ENCODE data around the gene HAGH. TPM values are rescaled to one million over a fixed set of nuclear protein-coding genes. Genes with fewer than 3 reads are reported as not detected.

Gene HAGH
- total RNA-seq, 1 experiment from 2014 or later: 48.1 TPM

DNA sequence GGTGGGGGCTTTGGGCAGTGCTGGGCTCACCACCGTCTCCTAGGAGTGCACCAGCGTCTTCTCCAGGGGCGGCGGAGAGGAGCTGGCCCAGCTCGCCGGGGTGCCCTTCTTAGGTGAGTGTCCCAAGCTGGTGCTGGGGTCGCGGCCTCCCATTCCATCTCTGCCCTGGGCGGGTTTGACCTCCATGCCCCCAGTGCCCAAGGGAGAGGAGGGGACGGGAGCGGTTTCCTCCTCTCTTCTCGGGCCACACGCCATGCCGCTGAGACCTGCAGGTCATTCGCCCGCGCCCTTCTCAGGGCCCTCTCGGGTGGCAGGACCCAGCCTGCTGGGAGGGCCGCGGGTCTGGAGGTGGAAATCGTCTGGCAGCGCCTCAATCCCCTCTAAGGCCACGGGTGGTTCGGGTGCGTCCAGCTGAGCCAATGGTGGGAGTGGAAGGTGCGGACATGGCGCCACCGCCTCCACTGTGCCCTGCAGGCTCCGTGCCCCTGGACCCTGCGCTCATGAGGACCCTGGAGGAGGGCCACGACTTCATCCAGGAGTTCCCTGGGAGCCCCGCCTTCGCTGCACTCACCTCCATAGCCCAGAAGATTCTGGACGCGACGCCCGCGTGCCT lies 38.4 kb downstream of the HAGH start:
- Mint-ChIP-seq H3K36me3 (ENCODE audit: insufficient read depth, unreplicated experiment) (peaks cover 25% of the 10 kb centered on the region), H3K27ac (ENCODE audit: unreplicated experiment) (no peak overlapping the region), H3K9me3 (ENCODE audit: unreplicated experiment) (no peaks in the 10 kb centered on the region), H3K27me3 (ENCODE audit: insufficient read depth, unreplicated experiment) (no peaks in the 10 kb centered on the region), H3K4me1 (ENCODE audit: low read depth, unreplicated experiment) (no peaks in the 10 kb centered on the region), H3K4me3 (ENCODE audit: unreplicated experiment) (no peak overlapping the region)
- Histone ChIP-seq H3K4me3 (ENCODE audit: low read depth, low read length) (no peak overlapping the region), H3K36me3 (ENCODE audit: control insufficient read depth, insufficient read depth, low read length) (peaks cover 2% of the 10 kb centered on the region; the same call in 1 of the 2 replicates), H3K9me3 (no peaks in the 10 kb centered on the region), H3K4me1 (no peaks in the 10 kb centered on the region), H3K27me3 (replicated peaks; ENCODE audit: control insufficient read depth, insufficient read depth, low read length) (no peaks in the 10 kb centered on the region)
- intact Hi-C loops (cut with micrococcal nuclease; ENCODE audit: unreplicated experiment): no loop called here
- ChIA-PET POLR2A (no interaction called here), CTCF (no interaction called here)
- DNase-seq: no peak
- no TSS peak for BruUV-seq (replicated peaks)
- TF ChIP-seq, protein P1, sequence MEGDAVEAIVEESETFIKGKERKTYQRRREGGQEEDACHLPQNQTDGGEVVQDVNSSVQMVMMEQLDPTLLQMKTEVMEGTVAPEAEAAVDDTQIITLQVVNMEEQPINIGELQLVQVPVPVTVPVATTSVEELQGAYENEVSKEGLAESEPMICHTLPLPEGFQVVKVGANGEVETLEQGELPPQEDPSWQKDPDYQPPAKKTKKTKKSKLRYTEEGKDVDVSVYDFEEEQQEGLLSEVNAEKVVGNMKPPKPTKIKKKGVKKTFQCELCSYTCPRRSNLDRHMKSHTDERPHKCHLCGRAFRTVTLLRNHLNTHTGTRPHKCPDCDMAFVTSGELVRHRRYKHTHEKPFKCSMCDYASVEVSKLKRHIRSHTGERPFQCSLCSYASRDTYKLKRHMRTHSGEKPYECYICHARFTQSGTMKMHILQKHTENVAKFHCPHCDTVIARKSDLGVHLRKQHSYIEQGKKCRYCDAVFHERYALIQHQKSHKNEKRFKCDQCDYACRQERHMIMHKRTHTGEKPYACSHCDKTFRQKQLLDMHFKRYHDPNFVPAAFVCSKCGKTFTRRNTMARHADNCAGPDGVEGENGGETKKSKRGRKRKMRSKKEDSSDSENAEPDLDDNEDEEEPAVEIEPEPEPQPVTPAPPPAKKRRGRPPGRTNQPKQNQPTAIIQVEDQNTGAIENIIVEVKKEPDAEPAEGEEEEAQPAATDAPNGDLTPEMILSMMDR (IDR thresholded peaks at IDR 0.05; ENCODE audit: insufficient read depth in 1 of 2, low read depth in 1 of 2, low read length in 1 of 2, severe bottlenecking in 1 of 2, unreplicated experiment in 1 of 2): no peak

DNA sequence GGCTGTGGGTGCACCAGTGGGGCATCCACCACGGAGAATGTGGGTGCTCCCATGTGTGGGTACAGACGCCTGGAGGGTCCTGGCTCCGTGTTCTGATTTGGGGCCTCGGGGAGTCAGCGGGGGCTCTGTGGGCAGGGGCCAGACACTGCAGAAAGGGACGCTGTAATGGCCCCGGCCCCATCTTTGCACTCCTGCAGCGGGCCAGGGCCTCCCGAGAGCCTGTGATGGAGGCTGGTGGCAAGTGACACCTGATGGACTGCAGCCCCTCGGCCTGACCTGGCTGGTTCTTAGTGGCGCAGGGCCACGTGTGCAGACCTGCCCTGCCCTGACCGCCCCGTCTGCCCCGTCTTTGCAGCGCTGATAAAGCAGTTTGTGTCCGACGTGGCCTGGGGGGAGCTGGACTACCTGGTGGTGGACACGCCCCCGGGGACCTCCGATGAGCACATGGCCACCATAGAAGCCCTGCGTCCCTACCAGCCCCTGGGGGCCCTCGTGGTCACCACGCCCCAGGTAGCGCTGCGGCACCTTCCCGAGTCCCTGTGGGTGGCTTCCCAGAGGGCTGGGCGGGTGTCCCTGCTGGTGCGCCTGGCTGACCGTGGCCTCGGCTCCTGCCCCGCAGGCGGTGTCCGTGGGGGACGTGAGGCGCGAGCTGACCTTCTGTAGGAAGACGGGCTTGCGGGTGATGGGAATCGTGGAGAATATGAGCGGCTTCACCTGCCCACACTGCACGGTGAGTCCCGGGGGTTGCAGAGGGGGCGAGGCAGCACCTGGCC lies 39.1 kb downstream of the HAGH start:
- Histone ChIP-seq H3K27me3 (replicated peaks; ENCODE audit: control insufficient read depth, insufficient read depth, low read length) (no peaks in the 10 kb centered on the region), H3K36me3 (ENCODE audit: control insufficient read depth, insufficient read depth, low read length) (peaks cover 2% of the 10 kb centered on the region; the same call in 1 of the 2 replicates), H3K9me3 (no peaks in the 10 kb centered on the region), H3K4me1 (no peaks in the 10 kb centered on the region), H3K4me3 (ENCODE audit: low read depth, low read length) (no peak overlapping the region)
- no peaks in the 10 kb centered on the region for H3K9me3 Mint-ChIP-seq (ENCODE audit: unreplicated experiment)
- BruUV-seq (replicated peaks): no TSS peak
- H3K27ac Mint-ChIP-seq (ENCODE audit: unreplicated experiment): no peak overlapping the region
- ChIA-PET CTCF (no interaction called here), POLR2A (no interaction called here)
- H3K27me3 Mint-ChIP-seq (ENCODE audit: insufficient read depth, unreplicated experiment): no peaks in the 10 kb centered on the region
- peaks cover 32% of the 10 kb centered on the region for H3K36me3 Mint-ChIP-seq (ENCODE audit: insufficient read depth, unreplicated experiment)
- no peaks in the 10 kb centered on the region for H3K4me1 Mint-ChIP-seq (ENCODE audit: low read depth, unreplicated experiment)
- DNase-seq: no peak
- TF ChIP-seq, protein P1 (IDR thresholded peaks at IDR 0.05; ENCODE audit: insufficient read depth in 1 of 2, low read depth in 1 of 2, low read length in 1 of 2, severe bottlenecking in 1 of 2, unreplicated experiment in 1 of 2): no peak
- no peak overlapping the region for H3K4me3 Mint-ChIP-seq (ENCODE audit: unreplicated experiment)
- intact Hi-C loops (cut with micrococcal nuclease; ENCODE audit: unreplicated experiment): no loop called here

DNA sequence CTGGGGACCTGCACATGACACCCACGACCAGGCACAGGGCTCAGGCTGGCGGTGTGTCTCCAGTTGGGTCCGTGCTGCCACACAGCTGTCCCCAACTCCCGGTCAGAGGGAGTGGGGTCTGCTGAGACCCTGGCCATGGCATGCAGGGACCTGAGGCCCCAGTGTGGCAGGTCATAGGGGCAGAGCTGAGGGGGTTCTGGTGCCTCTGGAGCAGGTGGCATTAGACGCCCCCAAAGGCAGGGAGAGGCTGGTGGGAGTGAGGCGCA lies 39.6 kb downstream of the HAGH start:
- Mint-ChIP-seq H3K9me3 (ENCODE audit: unreplicated experiment) (no peaks in the 10 kb centered on the region), H3K27ac (ENCODE audit: unreplicated experiment) (no peak overlapping the region), H3K4me3 (ENCODE audit: unreplicated experiment) (no peak overlapping the region), H3K4me1 (ENCODE audit: low read depth, unreplicated experiment) (no peaks in the 10 kb centered on the region), H3K27me3 (ENCODE audit: insufficient read depth, unreplicated experiment) (no peaks in the 10 kb centered on the region), H3K36me3 (ENCODE audit: insufficient read depth, unreplicated experiment) (peaks cover 37% of the 10 kb centered on the region)
- H3K9me3 ChIP-seq: no peaks in the 10 kb centered on the region
- H3K27me3 ChIP-seq (replicated peaks; ENCODE audit: control insufficient read depth, insufficient read depth, low read length): no peaks in the 10 kb centered on the region
- no TSS peak for BruUV-seq (replicated peaks)
- ChIA-PET CTCF (no interaction called here), POLR2A (no interaction called here)
- TF ChIP-seq, protein P1 (IDR thresholded peaks at IDR 0.05; ENCODE audit: insufficient read depth in 1 of 2, low read depth in 1 of 2, low read length in 1 of 2, severe bottlenecking in 1 of 2, unreplicated experiment in 1 of 2): no peak
- no peak for DNase-seq
- no peak overlapping the region for H3K4me3 ChIP-seq (ENCODE audit: low read depth, low read length)
- intact Hi-C loops (cut with micrococcal nuclease; ENCODE audit: unreplicated experiment): no loop called here
- no peaks in the 10 kb centered on the region for H3K4me1 ChIP-seq
- peaks cover 2% of the 10 kb centered on the region; the same call in 1 of the 2 replicates for H3K36me3 ChIP-seq (ENCODE audit: control insufficient read depth, insufficient read depth, low read length)

Data from Caco-2 (cell line).